BLaER1 (cell line): ENCODE data around the gene CXCR5.

Experiments
- H3K27ac ChIP-seq: shearing (Covaris generic); formaldehyde crosslinking; 2 replicates; pipeline ENCODE4 v1.8.1; 2022
- H3K27me3 ChIP-seq: shearing (Covaris generic); formaldehyde crosslinking; 2 replicates; pipeline ENCODE4 v1.8.1; 2022
- H3K36me3 ChIP-seq: shearing (Covaris generic); formaldehyde crosslinking; 2 replicates; pipeline ENCODE4 v1.8.1; 2022
- H3K4me1 ChIP-seq: shearing (Covaris generic); formaldehyde crosslinking; 2 replicates; pipeline ENCODE4 v1.8.1; 2022
- H3K4me2 ChIP-seq: shearing (Covaris generic); formaldehyde crosslinking; 2 replicates; pipeline ENCODE4 v1.8.1; 2022
- H3K4me3 ChIP-seq: shearing (Covaris generic); formaldehyde crosslinking; 2 replicates; pipeline ENCODE4 v1.8.1; 2022
- H3K9ac ChIP-seq: shearing (Covaris generic); formaldehyde crosslinking; 2 replicates; pipeline ENCODE4 v1.8.1; 2022
- H3K9me3 ChIP-seq: shearing (Covaris generic); formaldehyde crosslinking; 2 replicates; pipeline ENCODE4 v1.8.1; 2022
- H4K20me1 ChIP-seq: shearing (Covaris generic); formaldehyde crosslinking; 2 replicates; pipeline ENCODE4 v1.8.1; 2022
- Cebpa-rat ChIP-seq: shearing (Covaris generic); IDR thresholded peaks from 2 replicates; pipeline ENCODE4 v1.8.1; 2022

CXCR5 gene

GRCh38 chr11:118911113-118911879 is 27.6 kb downstream of the CXCR5 start:
- TF ChIP-seq Cebpa-rat = no peak
- Histone ChIP-seq H3K9ac (peak overlapping the region; percentile 85), H3K4me1 (peaks cover 95% of the 10 kb centered on the region), H4K20me1 (peaks cover 14% of the 10 kb centered on the region; the same call in 1 of the 2 replicates), H3K27me3 (no peaks in the 10 kb centered on the region), H3K9me3 (no peaks in the 10 kb centered on the region), H3K4me2 (peak overlapping the region; percentile 99), H3K27ac (peak overlapping the region; percentile 96), H3K4me3 (peak overlapping the region; percentile 64), H3K36me3 (peaks cover 20% of the 10 kb centered on the region)

- Histone ChIP-seq H3K9ac (peak overlapping the region; percentile 85), H3K27ac (peak overlapping the region; percentile 96), H3K4me3 (peak overlapping the region; percentile 64), H3K4me2 (peak overlapping the region; percentile 99), H4K20me1 (peaks cover 13% of the 10 kb centered on the region; the same call in 1 of the 2 replicates), H3K4me1 (peaks cover 97% of the 10 kb centered on the region), H3K27me3 (no peaks in the 10 kb centered on the region), H3K9me3 (no peaks in the 10 kb centered on the region), H3K36me3 (peaks cover 12% of the 10 kb centered on the region)
- TF ChIP-seq Cebpa-rat = no peak
These were observed 28.4 kb downstream of the CXCR5 start for GRCh38 chr11:118911880-118912741.

GRCh38 chr11:118912742-118913410 is 29.2 kb downstream of the CXCR5 start:
- Histone ChIP-seq H3K9me3 (no peaks in the 10 kb centered on the region), H3K4me3 (peak overlapping the region; percentile 64), H3K9ac (peak overlapping the region; percentile 85), H3K4me2 (peak overlapping the region; percentile 99), H3K27me3 (no peaks in the 10 kb centered on the region), H3K4me1 (peaks cover 97% of the 10 kb centered on the region), H3K36me3 (peaks cover 4% of the 10 kb centered on the region), H3K27ac (peak overlapping the region; percentile 96), H4K20me1 (peaks cover 6% of the 10 kb centered on the region; the same call in 1 of the 2 replicates)
- TF ChIP-seq Cebpa-rat = no peak

DNA sequence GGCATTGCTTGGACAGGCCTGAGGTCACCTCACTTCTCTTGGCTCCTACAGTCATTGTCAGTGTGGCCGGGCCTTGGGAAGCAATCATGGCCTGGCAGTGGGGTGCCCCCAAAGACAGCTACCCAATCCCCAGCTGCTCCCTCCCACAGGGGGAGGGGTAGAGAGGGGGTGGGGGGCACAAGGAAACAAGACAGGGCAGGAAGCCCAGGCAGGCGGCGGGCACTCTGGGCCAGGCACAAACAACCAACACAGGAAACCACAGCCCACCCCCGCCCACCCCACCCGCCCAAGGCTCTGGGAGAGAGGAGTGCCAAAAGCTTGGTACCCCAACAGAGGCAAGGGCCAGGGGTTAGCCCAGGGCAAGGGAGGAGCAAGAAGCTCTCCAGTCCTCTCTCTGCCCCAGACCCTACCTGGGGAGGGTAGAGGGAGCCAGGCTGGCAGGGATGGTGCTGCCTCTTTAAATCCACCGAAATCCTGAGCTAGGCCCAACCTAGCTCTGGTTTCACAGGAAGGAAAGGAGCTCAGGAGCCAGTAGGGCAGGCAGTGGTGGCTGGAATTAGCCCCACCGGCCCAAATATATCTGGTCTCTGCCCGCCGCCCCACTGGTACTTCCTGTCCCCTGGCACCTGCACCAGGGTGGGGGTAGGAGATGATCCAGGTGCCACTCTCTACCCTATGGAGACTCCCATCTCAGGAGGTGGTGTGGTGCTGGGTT is 29.9 kb downstream of the CXCR5 start:
- H4K20me1 ChIP-seq = no peaks in the 10 kb centered on the region
- peak overlapping the region; percentile 85 for H3K9ac ChIP-seq
- no peaks in the 10 kb centered on the region for H3K9me3 ChIP-seq
- H3K36me3 ChIP-seq = no peaks in the 10 kb centered on the region
- H3K27me3 ChIP-seq = no peaks in the 10 kb centered on the region
- peaks cover 97% of the 10 kb centered on the region for H3K4me1 ChIP-seq
- peak overlapping the region; percentile 96 for H3K27ac ChIP-seq
- H3K4me3 ChIP-seq = peak overlapping the region; percentile 64
- H3K4me2 ChIP-seq = peak overlapping the region; percentile 99
- no peak for TF ChIP-seq Cebpa-rat

DNA sequence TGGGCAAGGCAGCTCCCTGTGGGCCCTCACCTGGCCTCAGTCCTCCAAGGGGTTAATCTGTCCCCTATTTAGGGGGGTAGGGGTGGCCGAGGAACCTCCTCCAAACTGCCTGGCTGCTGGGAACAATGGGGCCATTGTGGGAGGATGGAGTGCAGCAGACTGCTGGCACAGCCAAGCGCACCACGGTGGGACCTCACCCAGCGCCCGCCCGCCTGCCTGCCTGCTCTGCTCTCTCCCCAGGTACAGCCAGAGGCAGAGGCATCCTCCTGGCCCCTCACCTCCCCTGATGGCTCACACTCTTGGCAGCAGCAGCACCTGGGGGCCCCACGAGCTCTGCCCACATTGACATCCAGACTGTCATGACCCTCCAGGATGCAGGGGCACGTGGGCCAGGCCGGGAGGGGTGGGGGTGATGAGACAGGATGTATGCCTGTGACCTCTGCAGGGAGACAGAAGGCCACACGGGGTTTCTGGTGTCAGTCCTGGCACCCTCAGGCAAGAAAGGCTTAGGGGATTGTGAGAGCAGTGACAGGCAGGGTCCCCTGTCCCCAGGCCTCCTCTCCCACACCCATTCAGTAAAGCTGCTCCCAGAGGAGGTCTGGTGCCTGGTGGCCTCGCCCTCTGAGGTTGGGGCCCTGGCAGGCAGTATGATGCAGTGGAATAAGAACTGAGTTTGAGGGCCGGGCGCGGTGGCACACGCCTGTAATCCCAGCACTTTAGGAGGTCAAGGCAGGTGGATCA is 30.7 kb downstream of the CXCR5 start:
- Histone ChIP-seq H3K4me3 (peak overlapping the region; percentile 59), H4K20me1 (peaks cover 3% of the 10 kb centered on the region; the same call in 1 of the 2 replicates), H3K36me3 (no peaks in the 10 kb centered on the region), H3K27me3 (no peaks in the 10 kb centered on the region), H3K4me1 (peaks cover 95% of the 10 kb centered on the region), H3K9ac (peak overlapping the region; percentile 79), H3K27ac (peak overlapping the region; percentile 92), H3K9me3 (no peaks in the 10 kb centered on the region), H3K4me2 (peak overlapping the region; percentile 99)
- TF ChIP-seq Cebpa-rat = no peak

- Histone ChIP-seq H3K36me3 (no peaks in the 10 kb centered on the region), H3K9ac (peak overlapping the region; percentile 79), H3K9me3 (no peaks in the 10 kb centered on the region), H3K4me2 (peak overlapping the region; percentile 99), H3K27ac (peak overlapping the region; percentile 92), H3K27me3 (no peaks in the 10 kb centered on the region), H3K4me3 (peak overlapping the region; percentile 59), H3K4me1 (peaks cover 95% of the 10 kb centered on the region), H4K20me1 (peaks cover 9% of the 10 kb centered on the region)
- TF ChIP-seq Cebpa-rat = no peak
These were observed 31.3 kb downstream of the CXCR5 start for GRCh38 chr11:118914987-118915386.

GRCh38 chr11:118915396-118915795 is 31.7 kb downstream of the CXCR5 start:
- Histone ChIP-seq H3K4me2 (peak overlapping the region; percentile 99), H4K20me1 (peaks cover 13% of the 10 kb centered on the region), H3K4me1 (peaks cover 96% of the 10 kb centered on the region), H3K4me3 (peak overlapping the region; percentile 59), H3K27me3 (no peaks in the 10 kb centered on the region), H3K9me3 (no peaks in the 10 kb centered on the region), H3K27ac (peak overlapping the region; percentile 92), H3K36me3 (no peaks in the 10 kb centered on the region), H3K9ac (peak overlapping the region; percentile 79)
- TF ChIP-seq Cebpa-rat = no peak

GRCh38 chr11:118915941-118916841 is 32.5 kb downstream of the CXCR5 start:
- peak overlapping the region; percentile 99 for H3K4me2 ChIP-seq

More at GRCh38 chr11:118915941-118916841, 32.5 kb downstream of the CXCR5 start:
- peak overlapping the region; percentile 59 for H3K4me3 ChIP-seq
- H3K9ac ChIP-seq = peak overlapping the region; percentile 79
- no peaks in the 10 kb centered on the region for H3K36me3 ChIP-seq
- no peaks in the 10 kb centered on the region for H3K9me3 ChIP-seq
- peak overlapping the region; percentile 92 for H3K27ac ChIP-seq
- peaks cover 21% of the 10 kb centered on the region for H4K20me1 ChIP-seq
- H3K27me3 ChIP-seq = no peaks in the 10 kb centered on the region
- no peak for TF ChIP-seq Cebpa-rat
- H3K4me1 ChIP-seq = peaks cover 97% of the 10 kb centered on the region
